ENCODE data around the gene NR4A3. TPM values are rescaled to one million over a fixed set of nuclear protein-coding genes. Genes with fewer than 3 reads are reported as not detected.

The NR4A3 gene
- total and polyA plus RNA-seq, 10 of the 15 experiments (the other 5 are each of a cell fraction or from before 2014, with no cell fraction given): 0.04 to 2.1 (median 0.64) TPM; not detected in 1

DNA sequence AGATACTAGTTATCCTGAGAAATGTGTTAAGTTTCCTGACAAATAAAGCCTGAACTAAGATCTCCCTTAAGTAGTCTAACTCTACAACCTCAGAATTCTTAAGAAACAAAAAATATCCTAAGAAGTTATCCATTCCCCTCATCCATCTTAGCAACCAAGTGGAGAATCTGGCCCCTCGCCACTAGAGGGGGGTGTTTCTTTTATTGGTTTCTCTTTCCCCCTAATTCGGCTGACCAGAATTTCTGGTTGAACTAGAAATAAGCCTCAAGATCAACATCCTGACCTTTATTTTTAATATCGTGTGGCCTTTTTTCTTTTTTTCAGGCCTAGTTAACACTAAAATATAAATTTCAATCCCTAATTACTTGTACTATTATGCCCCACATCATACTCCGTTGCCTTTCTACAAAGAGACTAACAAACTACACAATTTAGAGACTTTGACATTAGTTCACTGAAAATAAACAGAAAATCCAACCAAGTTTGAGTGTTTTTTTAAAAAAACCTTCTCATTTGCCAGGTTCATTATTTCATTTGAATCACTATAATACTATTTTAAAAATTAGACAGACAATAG, 14.3 kb upstream of the NR4A3 start:
- SMC1A ChIA-PET (ENCODE audit: uncharacterized antibody, unreplicated experiment): no interaction called here
- RAD21 ChIA-PET (ENCODE audit: unreplicated experiment): no interaction called here
- BruUV-seq (replicated peaks): no TSS peak
- Histone ChIP-seq H3K4me1 (ENCODE audit: control insufficient read depth, insufficient read depth, low read length) (peaks cover 6% of the 10 kb centered on the region), H3K27me3 (replicated peaks in 1 of 2; ENCODE audit: control insufficient read depth in 2 of 2, insufficient read depth in 2 of 2, low read length in 1 of 2) (no peaks in the 10 kb centered on the region), H3K9ac (ENCODE audit: control insufficient read depth, insufficient read depth, low read length) (no peak overlapping the region), H3K4me2 (ENCODE audit: control insufficient read depth, insufficient read depth) (no peak overlapping the region), H3K36me3 (ENCODE audit: control insufficient read depth in 2 of 2, insufficient read depth in 2 of 2, low read length in 1 of 2) (no peaks in the 10 kb centered on the region), H3K9me3 (replicated peaks; ENCODE audit: control insufficient read depth, insufficient read depth, low read length) (no peaks in the 10 kb centered on the region), H3K4me3 (no peak overlapping the region), H3K79me2 (ENCODE audit: control insufficient read depth, insufficient read depth, low read length) (no peaks in the 10 kb centered on the region), H4K20me1 (ENCODE audit: control insufficient read depth, insufficient read depth) (no peaks in the 10 kb centered on the region), H2AFZ (ENCODE audit: control insufficient read depth, low read depth, low read length) (no peak overlapping the region), H3K27ac (ENCODE audit: control insufficient read depth, insufficient read depth) (no peak overlapping the region)
- no peak for TF ChIP-seq NFIC (IDR thresholded peaks at IDR 0.05; ENCODE audit: low read depth, low read length)
- 0 out of 2 replicates have a peak, but pooled peaks have one; percentile 20 for TF ChIP-seq CBFB (IDR thresholded peaks at IDR 0.05; ENCODE audit: low read depth)
- TF ChIP-seq JUNB (IDR thresholded peaks at IDR 0.05): no peak
- TF ChIP-seq, protein P1, sequence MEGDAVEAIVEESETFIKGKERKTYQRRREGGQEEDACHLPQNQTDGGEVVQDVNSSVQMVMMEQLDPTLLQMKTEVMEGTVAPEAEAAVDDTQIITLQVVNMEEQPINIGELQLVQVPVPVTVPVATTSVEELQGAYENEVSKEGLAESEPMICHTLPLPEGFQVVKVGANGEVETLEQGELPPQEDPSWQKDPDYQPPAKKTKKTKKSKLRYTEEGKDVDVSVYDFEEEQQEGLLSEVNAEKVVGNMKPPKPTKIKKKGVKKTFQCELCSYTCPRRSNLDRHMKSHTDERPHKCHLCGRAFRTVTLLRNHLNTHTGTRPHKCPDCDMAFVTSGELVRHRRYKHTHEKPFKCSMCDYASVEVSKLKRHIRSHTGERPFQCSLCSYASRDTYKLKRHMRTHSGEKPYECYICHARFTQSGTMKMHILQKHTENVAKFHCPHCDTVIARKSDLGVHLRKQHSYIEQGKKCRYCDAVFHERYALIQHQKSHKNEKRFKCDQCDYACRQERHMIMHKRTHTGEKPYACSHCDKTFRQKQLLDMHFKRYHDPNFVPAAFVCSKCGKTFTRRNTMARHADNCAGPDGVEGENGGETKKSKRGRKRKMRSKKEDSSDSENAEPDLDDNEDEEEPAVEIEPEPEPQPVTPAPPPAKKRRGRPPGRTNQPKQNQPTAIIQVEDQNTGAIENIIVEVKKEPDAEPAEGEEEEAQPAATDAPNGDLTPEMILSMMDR (IDR thresholded peaks at IDR 0.05 in 2 of 3, conservative IDR thresholded peaks at IDR 0.05 in 1 of 3; ENCODE audit: control insufficient read depth in 2 of 3, extremely low read depth in 1 of 3, insufficient read depth in 1 of 3, low read depth in 3 of 3, low read length in 3 of 3): peak; percentile 73 to 81 (median 75)
- TF ChIP-seq RAD21 (IDR thresholded peaks at IDR 0.05; ENCODE audit: insufficient read depth, low read depth, low read length): peak; percentile 89
- TF ChIP-seq YY1 (IDR thresholded peaks at IDR 0.05; ENCODE audit: low read depth, low read length): peak; percentile 67; the same call in 1 of the 2 replicates
- peak; percentile 34; the same call in 1 of the 2 replicates for TF ChIP-seq RUNX3 (IDR thresholded peaks at IDR 0.05; ENCODE audit: low read length)
- no peak for TF ChIP-seq FOXK2 (IDR thresholded peaks at IDR 0.05)
- TF ChIP-seq RELA (IDR thresholded peaks at IDR 0.05; ENCODE audit: borderline replicate concordance, partially characterized antibody): no peak
- TF ChIP-seq SMC3 (IDR thresholded peaks at IDR 0.05; ENCODE audit: borderline replicate concordance, low read length): peak; percentile 81
- in situ Hi-C loops (cut with MboI): loop anchor here (5.0 to 25.0 kb wide), 4 partner anchors 205 to 625 kb away; no protein-coding TSS in a partner anchor
- intact Hi-C loops (cut with micrococcal nuclease; ENCODE audit: unreplicated experiment): loop anchor here (2.0 to 5.0 kb wide), 2 partner anchors 203 to 540 kb away; no protein-coding TSS in a partner anchor
- peak; percentile 94 for FAIRE-seq
- CTCF ChIA-PET: no interaction called here
- POLR2A ChIA-PET: no interaction called here
- DNase-seq (ENCODE audit: low read depth, low spot score): no peak
- peak; percentile 87 for ATAC-seq
- 39% methylated on average over 4 of the region's 4 CpGs for WGBS (ENCODE audit: insufficient coverage, insufficient replicate concordance, low lambda C conversion rate, missing lambda C conversion rate)

All from GM12878 (cell line).